Measurements from ENCODE around the gene PATJ.

- no peak for TF ChIP-seq CEBPB (IDR thresholded peaks at IDR 0.05; ENCODE audit: low read depth)
- TF ChIP-seq CTCF (IDR thresholded peaks at IDR 0.05 in 2 of 3, conservative IDR thresholded peaks at IDR 0.05 in 1 of 3; ENCODE audit: borderline replicate concordance in 1 of 3, insufficient read depth in 1 of 3, low read depth in 2 of 3, low read length in 2 of 3): no peak
- TF ChIP-seq POLR2AphosphoS5 (IDR thresholded peaks at IDR 0.05; ENCODE audit: low read depth, low read length): no peak
- TF ChIP-seq POLR2A (IDR thresholded peaks at IDR 0.05; ENCODE audit: borderline replicate concordance, extremely low read depth, insufficient read depth, insufficient read length): no peak
- TF ChIP-seq ATF3 (IDR thresholded peaks at IDR 0.05): no peak
Measured at GRCh38 chr1:61955261-61955660, 213.0 kb downstream of the PATJ start.
